SK-N-DZ (cell line): ENCODE data around the gene SCRT2.
"Not testable (repeated sequence)": the region's sequence is repeated elsewhere in the genome, so short reads cannot be mapped to it uniquely, and the experiment has no call there.

Source experiments
- DNase-seq: peaks from one replicate; pipeline ENCODE4 v3.0.0-alpha.2; 2015; ENCODE audit warnings: low spot score

Gene SCRT2

GRCh38 chr20:701401-702129, 26.0 kb upstream of the SCRT2 start:
- DNase-seq = no peak

DNA sequence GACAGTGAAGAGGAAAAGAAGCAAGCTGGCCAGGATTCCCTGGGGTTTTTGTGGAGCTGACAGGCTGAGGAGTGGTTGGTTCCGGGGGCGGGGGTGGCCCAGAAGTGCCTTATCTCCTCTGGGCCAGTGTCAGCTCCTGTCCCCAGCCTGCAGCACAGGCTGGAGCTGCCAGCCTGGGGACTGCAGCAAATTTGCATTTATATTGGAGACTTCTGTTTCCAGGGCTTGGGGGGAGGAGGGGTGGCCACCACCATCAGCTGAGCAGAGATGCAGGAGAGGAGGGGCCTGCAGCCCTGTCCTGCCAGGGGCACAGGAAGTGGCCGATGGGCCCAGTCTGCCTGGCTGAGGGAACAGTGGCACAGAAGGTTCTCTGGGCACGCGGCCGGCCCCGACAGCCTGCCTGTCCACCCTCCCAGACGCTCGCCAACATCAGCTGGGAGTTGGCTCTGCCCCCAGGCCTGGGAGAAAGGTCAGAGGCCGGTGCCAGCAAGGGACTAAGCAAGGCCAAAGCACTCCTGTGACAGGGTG, 24.3 kb upstream of the SCRT2 start:
- peak; percentile 68 for DNase-seq

DNA sequence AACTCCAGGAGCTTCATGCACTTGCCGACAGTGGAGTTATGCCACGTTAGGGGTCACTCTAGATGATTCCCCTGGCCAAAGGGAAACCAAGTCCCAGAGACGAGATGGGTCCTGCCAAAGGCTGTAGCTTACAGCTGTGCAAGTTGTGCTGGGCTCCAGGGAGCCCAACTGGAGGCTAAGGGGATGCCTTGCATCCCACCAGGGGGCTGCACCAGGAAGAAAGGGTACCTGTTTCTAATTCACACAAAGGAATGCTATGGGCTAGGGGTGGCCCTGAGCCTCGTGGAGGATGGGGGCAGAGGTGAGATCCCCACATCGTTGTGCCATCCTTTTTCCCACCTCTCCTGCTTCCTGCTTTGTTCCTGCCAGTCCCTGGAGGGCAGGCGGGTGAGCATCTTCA, 23.7 kb upstream of the SCRT2 start:
- DNase-seq = no peak

DNA sequence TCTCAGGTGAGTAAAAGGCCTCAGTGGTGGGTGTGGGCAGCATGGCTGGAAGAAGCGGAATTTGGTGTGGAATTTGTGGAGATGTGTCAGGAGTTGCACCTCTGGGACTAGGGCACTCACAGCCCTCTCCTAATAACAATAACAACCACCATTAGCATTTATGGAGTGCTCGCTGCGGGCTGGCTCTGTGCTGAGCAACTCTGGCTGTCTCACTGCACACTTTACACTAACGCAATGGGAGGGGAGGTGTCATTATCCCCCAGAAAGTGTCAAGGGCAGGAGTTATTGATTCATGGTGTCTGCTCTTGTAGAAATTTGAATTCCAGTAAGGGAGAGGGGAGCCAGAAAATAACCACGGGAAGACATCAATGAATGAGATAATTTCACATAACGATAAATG, 22.7 kb upstream of the SCRT2 start:
- no peak for DNase-seq

DNA sequence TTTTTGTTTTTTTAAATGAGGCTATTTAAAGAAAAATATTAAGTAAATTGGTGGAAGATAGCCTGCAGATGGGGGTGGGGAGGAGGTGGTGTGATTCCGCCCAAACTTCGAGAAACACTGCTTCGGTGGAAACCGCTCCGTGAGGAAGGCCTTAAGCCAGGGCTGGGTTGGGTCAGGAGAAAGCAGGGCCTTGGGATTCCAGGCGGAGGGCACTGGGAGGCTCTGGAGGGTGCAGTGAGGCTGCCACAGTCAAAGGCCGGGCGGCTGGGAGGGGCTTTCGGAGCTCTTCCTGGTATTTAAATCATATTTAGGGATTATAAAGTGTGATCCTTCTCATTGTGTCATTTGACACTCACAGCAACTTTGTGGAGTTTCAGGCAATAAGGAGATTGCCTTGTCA, 22.2 kb upstream of the SCRT2 start:
- no peak for DNase-seq

GRCh38 chr20:695165-695866, 19.7 kb upstream of the SCRT2 start:
- no peak for DNase-seq

DNA sequence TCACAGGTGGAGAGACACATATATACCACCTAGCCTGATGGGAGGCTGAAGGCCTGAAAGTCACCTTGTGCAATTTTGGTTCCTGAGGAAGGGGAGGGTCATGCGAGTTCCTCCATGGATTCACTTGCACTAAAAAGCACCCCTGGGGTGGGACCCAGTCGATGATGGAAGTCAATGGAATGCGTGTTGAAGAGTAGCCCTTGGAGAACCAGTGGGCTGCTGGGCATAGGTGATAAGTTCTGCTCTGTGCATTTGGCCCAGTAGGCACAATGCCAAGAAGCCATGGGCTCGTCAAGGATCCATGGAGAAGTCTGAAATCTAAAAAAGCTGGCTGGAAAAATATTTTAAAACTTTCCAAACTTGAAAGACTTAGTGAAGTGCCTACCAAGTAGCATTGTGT, 18.9 kb upstream of the SCRT2 start:
- DNase-seq = no peak

GRCh38 chr20:693786-694185, 18.2 kb upstream of the SCRT2 start:
- not testable (repeated sequence) for DNase-seq

GRCh38 chr20:692044-692443, 16.4 kb upstream of the SCRT2 start:
- DNase-seq = no peak

- DNase-seq = no peak
Measured at GRCh38 chr20:689947-690346, 14.3 kb upstream of the SCRT2 start.

DNA sequence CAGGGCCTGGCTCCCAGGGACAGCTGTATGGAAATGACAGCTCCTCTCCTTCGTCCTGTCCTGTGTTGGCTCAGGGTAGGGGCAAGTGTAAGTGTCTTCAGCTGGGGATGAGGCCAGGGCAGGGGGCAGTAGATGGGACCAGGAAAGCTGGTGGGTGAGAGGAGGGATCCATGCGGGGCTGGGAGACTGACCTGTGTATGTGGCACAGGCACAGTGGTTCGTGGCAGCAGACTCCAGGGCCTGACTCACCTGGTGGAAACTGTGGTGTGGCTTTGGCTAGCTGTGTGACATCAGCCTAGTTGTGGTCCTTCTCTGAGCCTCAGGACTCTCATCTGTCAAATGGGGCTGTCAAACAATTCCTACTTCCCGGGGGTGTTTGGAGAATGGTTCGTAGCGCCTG, 13.7 kb upstream of the SCRT2 start:
- DNase-seq = no peak

DNA sequence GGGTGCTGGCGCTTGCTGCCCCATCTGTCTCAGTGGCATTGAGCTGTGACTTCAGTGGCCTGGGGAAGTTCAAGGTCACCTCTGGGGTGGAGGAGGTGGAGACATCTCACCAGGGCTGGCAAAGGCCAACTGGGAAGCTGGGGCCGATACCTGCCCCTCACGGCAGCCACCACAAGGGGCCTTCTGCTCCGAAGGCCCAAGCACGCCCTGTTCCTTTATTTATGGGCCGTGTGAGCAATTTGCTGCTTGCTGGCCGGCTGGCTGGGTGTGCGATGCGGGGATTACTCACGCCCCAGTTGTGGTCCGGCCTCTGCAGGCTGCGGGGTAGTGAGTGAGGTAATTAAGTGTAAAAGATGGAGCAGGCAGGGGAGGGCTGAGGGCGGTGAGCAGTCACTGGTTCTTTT, 13.2 kb upstream of the SCRT2 start:
- DNase-seq = peak; percentile 42

- no peak for DNase-seq
Measured at GRCh38 chr20:687468-688203, 12.0 kb upstream of the SCRT2 start.

- DNase-seq = no peak
Measured at GRCh38 chr20:684676-685319, 9.2 kb upstream of the SCRT2 start.

DNA sequence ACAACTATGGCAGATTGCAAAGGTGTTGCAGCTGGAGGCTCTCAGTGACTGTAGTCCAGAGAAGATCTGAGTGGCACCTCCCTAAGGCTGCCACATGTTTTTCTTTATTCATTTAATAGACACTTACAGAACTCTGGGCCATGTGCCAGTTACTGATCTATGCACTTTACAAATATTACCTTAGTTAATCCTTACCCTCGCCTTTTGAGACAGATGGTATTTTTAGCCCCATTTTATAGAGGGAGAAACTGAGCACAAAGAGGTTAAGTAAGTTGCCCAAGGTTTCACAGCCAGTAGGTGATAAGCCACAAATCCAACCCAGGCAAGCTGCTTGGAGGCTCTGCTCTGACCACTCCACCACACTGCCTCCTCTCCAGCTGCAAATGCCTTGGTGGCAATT, 6.5 kb upstream of the SCRT2 start:
- DNase-seq = no peak

- no peak for DNase-seq
Measured at GRCh38 chr20:680638-681187, 5.1 kb upstream of the SCRT2 start.

GRCh38 chr20:677957-678356, 2.4 kb upstream of the SCRT2 start:
- no peak for DNase-seq

- DNase-seq = peak; percentile 40
Measured at GRCh38 chr20:676967-677366, 1.4 kb upstream of the SCRT2 start.

DNA sequence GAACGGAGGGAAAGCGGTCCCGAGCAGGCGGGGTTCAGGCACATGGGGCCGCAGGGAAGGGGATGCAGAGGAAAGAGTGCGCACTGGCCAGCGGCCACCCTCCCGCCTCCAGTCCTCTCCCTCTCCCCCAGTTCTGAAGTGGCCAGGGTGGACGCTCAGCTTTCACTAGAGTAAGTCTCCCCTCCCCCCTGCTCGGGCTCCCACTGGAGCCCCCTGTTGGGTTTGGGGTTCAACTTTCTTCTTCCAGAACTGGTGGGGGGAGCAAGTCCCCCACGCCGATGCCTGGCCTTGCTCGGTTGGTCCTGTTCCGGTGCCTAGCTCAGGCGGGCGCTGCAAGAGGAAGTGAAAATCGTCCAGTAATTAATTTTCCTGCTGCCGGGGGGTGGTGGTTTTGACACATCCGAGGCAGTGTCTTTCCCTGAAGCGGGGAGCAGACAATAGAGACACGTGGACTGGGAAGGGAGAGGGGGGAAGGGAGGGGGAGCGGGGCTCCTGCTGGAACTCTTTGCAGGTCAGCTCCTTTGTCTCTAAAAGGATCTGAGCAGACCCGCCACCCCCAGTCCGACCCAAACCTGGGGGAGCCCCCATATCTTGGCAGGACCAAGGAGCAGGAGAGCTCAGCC, 824 bp upstream of the SCRT2 start:
- DNase-seq = no peak

GRCh38 chr20:675033-675452, 559 bp downstream of the SCRT2 start:
- no peak for DNase-seq

- DNase-seq = no peak
Measured at GRCh38 chr20:673603-674001, 2.0 kb downstream of the SCRT2 start.
